ENCODE data around the gene CASP14.

DNA sequence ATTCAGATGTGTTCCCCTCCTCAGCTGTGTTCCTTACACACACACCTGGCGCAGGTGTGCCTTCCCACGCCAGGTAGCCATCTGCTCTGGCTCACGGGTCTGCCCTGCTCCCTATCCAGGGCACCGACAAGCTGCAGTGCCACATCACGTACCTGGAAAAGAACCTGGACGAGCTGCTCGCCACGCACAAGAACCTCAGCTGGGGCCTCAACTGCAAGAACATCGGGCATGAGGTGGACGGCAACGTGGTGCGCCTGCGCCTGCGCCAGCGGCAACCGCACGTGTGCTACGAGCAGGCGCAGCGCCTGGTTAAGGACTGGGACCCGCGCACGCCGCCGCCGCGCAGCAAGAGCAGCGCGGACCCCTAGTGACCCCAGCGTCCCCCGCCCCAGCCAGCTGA is 26.5 kb upstream of the CASP14 start:
- TF ChIP-seq, protein P1, sequence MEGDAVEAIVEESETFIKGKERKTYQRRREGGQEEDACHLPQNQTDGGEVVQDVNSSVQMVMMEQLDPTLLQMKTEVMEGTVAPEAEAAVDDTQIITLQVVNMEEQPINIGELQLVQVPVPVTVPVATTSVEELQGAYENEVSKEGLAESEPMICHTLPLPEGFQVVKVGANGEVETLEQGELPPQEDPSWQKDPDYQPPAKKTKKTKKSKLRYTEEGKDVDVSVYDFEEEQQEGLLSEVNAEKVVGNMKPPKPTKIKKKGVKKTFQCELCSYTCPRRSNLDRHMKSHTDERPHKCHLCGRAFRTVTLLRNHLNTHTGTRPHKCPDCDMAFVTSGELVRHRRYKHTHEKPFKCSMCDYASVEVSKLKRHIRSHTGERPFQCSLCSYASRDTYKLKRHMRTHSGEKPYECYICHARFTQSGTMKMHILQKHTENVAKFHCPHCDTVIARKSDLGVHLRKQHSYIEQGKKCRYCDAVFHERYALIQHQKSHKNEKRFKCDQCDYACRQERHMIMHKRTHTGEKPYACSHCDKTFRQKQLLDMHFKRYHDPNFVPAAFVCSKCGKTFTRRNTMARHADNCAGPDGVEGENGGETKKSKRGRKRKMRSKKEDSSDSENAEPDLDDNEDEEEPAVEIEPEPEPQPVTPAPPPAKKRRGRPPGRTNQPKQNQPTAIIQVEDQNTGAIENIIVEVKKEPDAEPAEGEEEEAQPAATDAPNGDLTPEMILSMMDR (IDR thresholded peaks at IDR 0.05) = no peak
- TF ChIP-seq ZFX (IDR thresholded peaks at IDR 0.05; ENCODE audit: borderline replicate concordance) = no peak

Data from 22Rv1 (cell line).